Lung (tissue), 12 donors: ENCODE measurements around the gene SLC38A4. TPM values are rescaled to one million over a fixed set of nuclear protein-coding genes. Genes with fewer than 3 reads are reported as not detected.
A peak's percentile ranks its signal among the peaks of the same experiment; 100 is the strongest.

Experiments used
- ATAC-seq: fragments of 200-7000 bp; cut with Tn5 transposase; one replicate; pipeline ENCODE4 v1.9.1; 2020; ENCODE audit warnings: moderate number of reproducible peaks; ENCODE audit not compliant: insufficient read depth, low FRiP score
- DNase-seq, 3 donors: peaks; one replicate each; pipeline ENCODE4 v3.0.0-alpha.2; 2013 to 2017
- H3K27ac ChIP-seq, 2 donors: one replicate each; pipeline ENCODE4 v1.5.1; 2013; ENCODE audit warnings: mild to moderate bottlenecking in 2 of 2, moderate library complexity in 2 of 2, control low read depth in 1 of 2, inconsistent platforms in 1 of 2, low read depth in 1 of 2, low read length in 1 of 2
- H3K27me3 ChIP-seq, 3 donors: one replicate each; pipeline ENCODE4 v1.5.1; 2013; ENCODE audit warnings: low read length in 2 of 3; ENCODE audit not compliant: control insufficient read depth in 3 of 3, insufficient read depth in 3 of 3
- H3K36me3 ChIP-seq, 4 donors: one replicate each; pipeline ENCODE4 v1.5.1; 2013; ENCODE audit warnings: low read length in 4 of 4, mild to moderate bottlenecking in 1 of 4, moderate library complexity in 1 of 4; ENCODE audit not compliant: control insufficient read depth in 4 of 4, insufficient read depth in 4 of 4
- H3K4me1 ChIP-seq, 5 donors: one replicate each; pipeline ENCODE4 v1.5.1; 2013; ENCODE audit warnings: low read length in 5 of 5, mild to moderate bottlenecking in 2 of 5, moderate library complexity in 1 of 5; ENCODE audit not compliant: control insufficient read depth in 5 of 5, insufficient read depth in 5 of 5
- H3K4me3 ChIP-seq: one replicate; pipeline ENCODE4 v1.5.1; 2013; ENCODE audit warnings: mild to moderate bottlenecking, control low read depth, moderate library complexity
- H3K9ac ChIP-seq, 2 donors: one replicate each; pipeline ENCODE4 v1.5.1; 2013; ENCODE audit warnings: low read length in 2 of 2, control low read depth in 1 of 2; ENCODE audit not compliant: insufficient read depth in 1 of 2
- H3K9me3 ChIP-seq, 4 donors: one replicate each; pipeline ENCODE4 v1.5.1; 2013; ENCODE audit warnings: low read length in 3 of 4, mild to moderate bottlenecking in 1 of 4, moderate library complexity in 1 of 4; ENCODE audit not compliant: control insufficient read depth in 4 of 4, insufficient read depth in 3 of 4
- WGBS, 2 donors: extraction: QIAGEN DNeasy Blood & Tissue Kit; methylation state at CpG; one replicate each; pipeline ENCODE4 v1.1.7; 2013; 5-methylcytosine and 5-hydroxymethylcytosine counted together
- polyA plus RNA-seq, 2 donors: library from polyadenylated mRNA; stranded (reverse); fragments of 200-250 nt; gene quantifications; one replicate each; pipeline ENCODE4 v1.2.1, GENCODE V29; 2013
- total RNA-seq, 2 donors: library from RNA; depleted of rRNA in 1 of 2; stranded (reverse); fragments of >200 nt in 1 of 2; gene quantifications; one replicate each; pipeline ENCODE4 v1.2.1, GENCODE V29; 2014 to 2021
- TF ChIP-seq, protein P1 (sequence below): IDR thresholded peaks from 2 replicates; pipeline ENCODE4 v1.5.1; 2012; ENCODE audit warnings: mild to moderate bottlenecking; ENCODE audit errors: control extremely low read depth, extremely low read depth
- donor health status: control.
- donor health status: control.
- donor health status: Bipolar disorder and iron deficiency.
- donor health status: healthy.
- donor health status: DM: yes; HTN: yes; CAD: no.

SLC38A4 gene
- total and polyA plus RNA-seq, 4 donors = 0.07 to 2.7 (median 0.45) TPM

DNA sequence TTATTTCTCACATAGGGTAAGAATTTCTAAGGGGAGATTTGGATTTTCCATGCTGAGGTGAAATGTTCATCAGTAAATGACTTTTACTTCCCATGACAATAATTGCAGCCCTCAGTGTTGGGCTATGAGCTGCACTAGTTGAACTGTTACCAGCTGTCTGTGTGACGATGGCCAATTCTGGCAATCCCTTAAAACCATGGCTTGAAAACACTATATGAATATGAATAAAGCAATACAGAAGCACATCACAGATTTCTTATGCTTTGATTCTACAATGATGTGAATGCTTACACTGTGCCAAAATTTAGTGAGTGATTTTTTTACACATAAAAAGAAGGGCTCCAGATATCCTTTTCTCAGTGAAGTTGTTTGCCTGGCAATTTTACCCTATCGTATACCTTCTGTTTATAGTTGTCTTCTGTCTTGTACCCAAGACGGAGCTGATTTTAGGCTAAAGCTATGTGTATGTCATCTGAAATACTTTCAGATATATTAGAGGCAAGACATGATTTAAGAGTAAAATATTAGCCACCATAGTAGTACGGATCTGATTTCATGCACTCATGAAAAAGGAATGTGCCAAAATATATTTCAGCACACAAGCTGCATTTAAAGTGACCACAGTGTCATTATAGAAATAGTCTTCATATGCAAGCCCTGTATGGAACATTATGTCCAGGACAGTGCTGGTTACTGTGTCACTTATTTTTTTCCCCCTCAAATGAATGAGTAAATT, 52.0 kb downstream of the SLC38A4 start:
- no peaks in the 10 kb centered on the region for H3K27me3 ChIP-seq
- H3K4me1 ChIP-seq = peaks cover 0 to 15% (median 7%) of the 10 kb centered on the region in 5 donors
- H3K27ac ChIP-seq = no peak overlapping the region
- ATAC-seq = no peak
- H3K9ac ChIP-seq = no peak overlapping the region
- TF ChIP-seq, protein P1, sequence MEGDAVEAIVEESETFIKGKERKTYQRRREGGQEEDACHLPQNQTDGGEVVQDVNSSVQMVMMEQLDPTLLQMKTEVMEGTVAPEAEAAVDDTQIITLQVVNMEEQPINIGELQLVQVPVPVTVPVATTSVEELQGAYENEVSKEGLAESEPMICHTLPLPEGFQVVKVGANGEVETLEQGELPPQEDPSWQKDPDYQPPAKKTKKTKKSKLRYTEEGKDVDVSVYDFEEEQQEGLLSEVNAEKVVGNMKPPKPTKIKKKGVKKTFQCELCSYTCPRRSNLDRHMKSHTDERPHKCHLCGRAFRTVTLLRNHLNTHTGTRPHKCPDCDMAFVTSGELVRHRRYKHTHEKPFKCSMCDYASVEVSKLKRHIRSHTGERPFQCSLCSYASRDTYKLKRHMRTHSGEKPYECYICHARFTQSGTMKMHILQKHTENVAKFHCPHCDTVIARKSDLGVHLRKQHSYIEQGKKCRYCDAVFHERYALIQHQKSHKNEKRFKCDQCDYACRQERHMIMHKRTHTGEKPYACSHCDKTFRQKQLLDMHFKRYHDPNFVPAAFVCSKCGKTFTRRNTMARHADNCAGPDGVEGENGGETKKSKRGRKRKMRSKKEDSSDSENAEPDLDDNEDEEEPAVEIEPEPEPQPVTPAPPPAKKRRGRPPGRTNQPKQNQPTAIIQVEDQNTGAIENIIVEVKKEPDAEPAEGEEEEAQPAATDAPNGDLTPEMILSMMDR = no peak
- DNase-seq = peak in 2 of 3 donors; percentile 11 to 26
- 77 to 82% methylated on average over 4 of the region's 4 CpGs for WGBS, 2 donors
- H3K9me3 ChIP-seq = no peaks in the 10 kb centered on the region
- H3K36me3 ChIP-seq = no peaks in the 10 kb centered on the region
- H3K4me3 ChIP-seq = no peak overlapping the region

DNA sequence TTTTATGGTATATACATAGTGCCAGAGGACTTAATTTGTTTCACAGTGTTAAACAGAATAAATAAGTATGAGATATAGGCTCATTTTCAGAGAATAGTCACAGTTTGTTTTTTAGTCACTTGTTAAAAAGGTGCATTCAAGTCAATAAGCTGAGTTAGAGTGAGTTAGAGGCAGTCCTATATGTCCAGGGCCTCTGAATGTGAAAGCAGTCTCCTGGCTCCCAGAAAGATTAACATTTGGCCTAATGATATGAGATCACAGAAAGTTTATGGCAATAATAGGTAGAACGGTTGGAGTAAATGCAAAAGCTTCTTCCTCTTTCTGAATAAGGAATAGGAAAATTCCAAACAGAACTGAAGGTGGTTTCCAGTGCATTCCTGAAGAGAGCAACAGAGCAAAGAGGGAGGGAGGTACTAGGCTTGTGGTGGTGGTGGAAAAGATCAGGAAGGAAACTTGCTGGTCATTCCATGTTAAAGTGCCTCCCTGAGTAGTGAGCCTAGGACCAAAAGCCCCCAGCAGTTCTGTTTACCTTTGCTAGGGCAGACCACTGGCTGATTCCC, 54.4 kb downstream of the SLC38A4 start:
- H3K4me3 ChIP-seq = no peak overlapping the region
- no peak for ATAC-seq

DNA sequence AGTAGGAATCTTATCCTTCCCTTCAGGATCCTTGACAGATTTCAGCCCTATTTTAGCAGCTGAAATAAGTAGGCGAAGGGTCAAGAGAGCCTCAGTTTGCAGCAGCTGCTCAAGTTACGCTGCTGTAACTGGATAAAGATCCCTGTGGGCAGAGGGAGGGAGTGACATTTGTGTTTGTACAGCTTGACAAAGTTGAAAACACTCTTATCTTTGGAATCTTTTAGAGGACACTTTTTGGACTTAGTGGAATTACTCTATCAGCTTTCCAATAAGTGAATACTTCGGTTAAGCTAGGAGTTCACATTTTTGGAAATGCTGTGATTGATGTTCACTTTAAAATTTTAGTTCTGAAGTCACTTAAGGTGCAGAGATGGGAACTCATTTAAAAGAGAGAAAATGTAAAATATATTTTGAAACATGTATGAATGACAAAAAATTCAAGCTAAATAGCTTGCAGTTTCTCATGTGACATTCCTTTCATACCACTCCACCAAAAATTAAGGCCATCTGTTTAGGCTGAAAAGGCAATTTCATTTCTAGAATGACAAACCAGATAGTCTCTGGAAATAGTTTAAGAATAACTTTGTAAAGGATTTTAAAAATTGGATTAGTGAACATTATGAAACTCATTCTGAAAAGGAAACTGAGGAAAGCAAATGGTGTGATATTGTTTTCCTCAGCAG, 55.2 kb downstream of the SLC38A4 start:
- Histone ChIP-seq H3K36me3 (no peaks in the 10 kb centered on the region), H3K9ac (no peak overlapping the region), H3K27me3 (no peaks in the 10 kb centered on the region), H3K4me1 (peaks cover 0 to 15% (median 7%) of the 10 kb centered on the region in 5 donors), H3K9me3 (no peaks in the 10 kb centered on the region), H3K27ac (no peak overlapping the region), H3K4me3 (no peak overlapping the region)
- WGBS, 2 donors = 57 to 83% methylated on average over 3 of the region's 3 CpGs
- ATAC-seq = no peak
- peak; percentile 23 to 73 (median 47) for DNase-seq
- TF ChIP-seq, protein P1 = no peak

More for the DNA sequence above, 54.4 kb downstream of the SLC38A4 start:
- Histone ChIP-seq H3K36me3 (no peaks in the 10 kb centered on the region), H3K4me1 (peaks cover 0 to 15% (median 7%) of the 10 kb centered on the region in 5 donors), H3K9ac (no peak overlapping the region), H3K27me3 (no peaks in the 10 kb centered on the region), H3K27ac (peak overlapping the region in 1 of 2 donors; percentile 47), H3K9me3 (no peaks in the 10 kb centered on the region)
- DNase-seq = no peak
- WGBS, 2 donors = 49 to 69% methylated on average over 1 of the region's 1 CpG
- TF ChIP-seq, protein P1 = no peak
